Prostate gland (tissue), 2 donors: ENCODE results near the gene PAN2. TPM values are rescaled to one million over a fixed set of nuclear protein-coding genes. Genes with fewer than 3 reads are reported as not detected.

Experiments
- DNase-seq: peaks from one replicate; pipeline ENCODE4 v3.0.0-alpha.2; 2019; ENCODE audit warnings: low spot score
- H3K27ac ChIP-seq, 2 donors: fragments of 200-600 bp; sonication (generic); 2 replicates each; pipeline ENCODE4 v1.5.1; 2017 to 2019
- H3K27me3 ChIP-seq: fragments of 200-600 bp; sonication (generic); replicated peaks from 2 replicates; pipeline ENCODE4 v1.5.1; 2019; ENCODE audit not compliant: insufficient read depth
- H3K36me3 ChIP-seq, 2 donors: fragments of 200-600 bp; sonication (generic); 1 replicate in 1 of 2; 2 replicates in 1 of 2; pipeline versions ENCODE4 v1.5.1 to v1.8.1; 2017 to 2019
- H3K4me1 ChIP-seq: fragments of 200-600 bp; sonication (generic); replicated peaks from 2 replicates; pipeline ENCODE4 v1.5.1; 2019
- H3K4me3 ChIP-seq, 2 donors: fragments of 200-600 bp; sonication (generic); 2 replicates each; pipeline ENCODE4 v1.5.1; 2017 to 2019
- H3K9me3 ChIP-seq: fragments of 200-600 bp; sonication (generic); 2 replicates; pipeline ENCODE4 v1.5.1; 2017
- POLR2A ChIP-seq: fragments of 450-650 bp; IDR thresholded peaks from one replicate; pipeline ENCODE4 v1.6.1; 2016; ENCODE audit warnings: antibody characterized with exemption, mild to moderate bottlenecking
- POLR2AphosphoS5 ChIP-seq: sonication (generic); formaldehyde crosslinking; IDR thresholded peaks from one replicate; pipeline ENCODE4 v1.6.1; 2017; ENCODE audit warnings: antibody characterized with exemption
- WGBS: methylation state at CpG from one replicate; pipeline ENCODE4 v1.1.5; 2018; 5-methylcytosine and 5-hydroxymethylcytosine counted together
- intact Hi-C: fragments of 100-400 bp; cut with DNase I; formaldehyde crosslinking; loops from one replicate; pipeline ENCODE4 v1.14.2; 2022
- total RNA-seq, 2 donors: library from RNA; depleted of rRNA; stranded (reverse); fragments of >200 nt; gene quantifications; one replicate each; pipeline ENCODE4 v1.1.0, GENCODE V29; 2016
- TF ChIP-seq, protein P1 (sequence below), 4 experiments: fragments of 200-600 bp in 2 of 4; fragments of 450-650 bp in 2 of 4; sonication (generic) in 2 of 4; IDR thresholded peaks; 1 replicate in 3 of 4; 2 replicates in 1 of 4; pipeline ENCODE4 v1.5.1; 2016 to 2019; ENCODE audit warnings: antibody characterized with exemption in 4 of 4, mild to moderate bottlenecking in 2 of 4, moderate library complexity in 2 of 4

The PAN2 gene
- total RNA-seq, 2 donors from 2014 or later, result 31.8 to 60.8 TPM

DNA sequence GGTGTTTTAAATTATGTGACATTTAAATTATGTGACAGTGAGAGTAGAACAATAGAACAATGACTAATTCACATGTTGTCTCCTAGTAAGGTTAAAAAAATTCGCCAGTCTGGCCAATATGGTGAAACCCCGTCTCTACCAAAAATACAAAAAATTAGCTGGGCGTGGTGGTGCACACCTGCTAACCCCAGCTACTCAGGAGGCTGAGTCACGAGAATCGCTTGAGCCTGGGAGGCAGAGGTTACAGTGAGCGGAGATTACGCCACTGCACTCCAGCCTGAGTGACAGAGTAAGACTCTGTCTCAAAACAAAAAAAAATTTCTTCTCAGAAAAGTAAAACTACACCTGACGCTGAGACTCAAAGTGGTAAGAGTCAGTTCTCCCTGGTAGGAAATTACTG lies 36.4 kb downstream of the PAN2 start:
- Histone ChIP-seq H3K4me3 (no peak overlapping the region), H3K36me3 (no peaks in the 10 kb centered on the region), H3K27ac (no peak overlapping the region), H3K27me3 (no peaks in the 10 kb centered on the region), H3K4me1 (peaks cover 15% of the 10 kb centered on the region), H3K9me3 (no peaks in the 10 kb centered on the region)
- DNase-seq, result no peak
- WGBS, result 95% methylated on average over 8 of the region's 8 CpGs
- no peak for TF ChIP-seq POLR2A
- TF ChIP-seq, protein P1, sequence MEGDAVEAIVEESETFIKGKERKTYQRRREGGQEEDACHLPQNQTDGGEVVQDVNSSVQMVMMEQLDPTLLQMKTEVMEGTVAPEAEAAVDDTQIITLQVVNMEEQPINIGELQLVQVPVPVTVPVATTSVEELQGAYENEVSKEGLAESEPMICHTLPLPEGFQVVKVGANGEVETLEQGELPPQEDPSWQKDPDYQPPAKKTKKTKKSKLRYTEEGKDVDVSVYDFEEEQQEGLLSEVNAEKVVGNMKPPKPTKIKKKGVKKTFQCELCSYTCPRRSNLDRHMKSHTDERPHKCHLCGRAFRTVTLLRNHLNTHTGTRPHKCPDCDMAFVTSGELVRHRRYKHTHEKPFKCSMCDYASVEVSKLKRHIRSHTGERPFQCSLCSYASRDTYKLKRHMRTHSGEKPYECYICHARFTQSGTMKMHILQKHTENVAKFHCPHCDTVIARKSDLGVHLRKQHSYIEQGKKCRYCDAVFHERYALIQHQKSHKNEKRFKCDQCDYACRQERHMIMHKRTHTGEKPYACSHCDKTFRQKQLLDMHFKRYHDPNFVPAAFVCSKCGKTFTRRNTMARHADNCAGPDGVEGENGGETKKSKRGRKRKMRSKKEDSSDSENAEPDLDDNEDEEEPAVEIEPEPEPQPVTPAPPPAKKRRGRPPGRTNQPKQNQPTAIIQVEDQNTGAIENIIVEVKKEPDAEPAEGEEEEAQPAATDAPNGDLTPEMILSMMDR (IDR thresholded peaks at IDR 0.05), result no peak
- TF ChIP-seq POLR2AphosphoS5, result no peak
- intact Hi-C loops, result no loop called here

DNA sequence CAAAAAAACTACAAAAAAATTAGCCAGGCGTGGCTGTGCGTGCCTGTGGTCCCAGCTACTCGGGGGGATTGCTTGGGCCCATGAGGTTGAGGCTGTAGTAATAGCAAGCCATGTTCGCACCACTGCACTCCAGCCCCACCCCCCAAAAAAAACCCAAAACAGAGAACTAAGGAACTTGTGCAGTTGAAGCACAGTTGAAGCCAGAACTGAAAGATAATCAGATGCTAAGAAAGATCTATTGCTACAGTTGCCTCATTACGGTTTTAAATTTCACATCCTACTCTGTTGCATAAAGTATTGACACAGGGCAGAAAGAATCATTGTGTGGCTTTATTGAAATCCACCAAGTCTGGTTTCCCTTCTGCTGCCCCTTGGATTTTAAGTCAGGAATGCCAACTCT lies 37.5 kb downstream of the PAN2 start:
- Histone ChIP-seq H3K4me3 (no peak overlapping the region), H3K36me3 (no peaks in the 10 kb centered on the region), H3K27me3 (no peaks in the 10 kb centered on the region), H3K27ac (no peak overlapping the region), H3K4me1 (peaks cover 18% of the 10 kb centered on the region), H3K9me3 (no peaks in the 10 kb centered on the region)
- intact Hi-C loops, result no loop called here
- no peak for DNase-seq
- TF ChIP-seq POLR2AphosphoS5 (no peak), POLR2A (no peak)
- TF ChIP-seq, protein P1 (IDR thresholded peaks at IDR 0.05), result no peak
- WGBS, result 57% methylated on average over 5 of the region's 5 CpGs

DNA sequence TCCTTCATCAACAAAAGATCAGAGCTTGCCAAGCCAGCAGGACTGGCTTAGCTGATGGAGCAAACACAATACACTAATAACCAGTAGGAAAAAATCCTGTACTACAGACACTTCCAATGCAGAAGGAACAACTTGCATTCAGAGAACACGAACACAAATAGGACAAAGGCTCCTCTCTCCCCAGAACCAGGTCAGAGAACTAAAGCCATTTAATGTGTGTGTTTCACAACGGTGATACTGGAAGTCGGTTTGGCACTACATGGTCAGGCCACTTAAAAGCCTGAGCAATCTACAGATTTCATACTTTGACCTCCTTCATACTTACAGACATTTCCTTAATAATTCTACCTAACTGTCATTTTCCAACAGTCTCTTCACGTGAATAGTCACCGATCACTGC lies 40.0 kb downstream of the PAN2 start:
- no peak overlapping the region for H3K4me3 ChIP-seq
- H3K4me1 ChIP-seq, result peaks cover 11% of the 10 kb centered on the region
- WGBS, result 68% methylated on average over 5 of the region's 5 CpGs
- peak overlapping the region in 1 of 2 donors; percentile 45 for H3K27ac ChIP-seq
- TF ChIP-seq POLR2A (no peak), POLR2AphosphoS5 (peak; percentile 62)
- TF ChIP-seq, protein P1 (IDR thresholded peaks at IDR 0.05), result no peak
- no peaks in the 10 kb centered on the region for H3K9me3 ChIP-seq
- DNase-seq, result peak; percentile 28
- intact Hi-C loops, result no loop called here
- H3K27me3 ChIP-seq, result no peaks in the 10 kb centered on the region
- no peaks in the 10 kb centered on the region for H3K36me3 ChIP-seq

DNA sequence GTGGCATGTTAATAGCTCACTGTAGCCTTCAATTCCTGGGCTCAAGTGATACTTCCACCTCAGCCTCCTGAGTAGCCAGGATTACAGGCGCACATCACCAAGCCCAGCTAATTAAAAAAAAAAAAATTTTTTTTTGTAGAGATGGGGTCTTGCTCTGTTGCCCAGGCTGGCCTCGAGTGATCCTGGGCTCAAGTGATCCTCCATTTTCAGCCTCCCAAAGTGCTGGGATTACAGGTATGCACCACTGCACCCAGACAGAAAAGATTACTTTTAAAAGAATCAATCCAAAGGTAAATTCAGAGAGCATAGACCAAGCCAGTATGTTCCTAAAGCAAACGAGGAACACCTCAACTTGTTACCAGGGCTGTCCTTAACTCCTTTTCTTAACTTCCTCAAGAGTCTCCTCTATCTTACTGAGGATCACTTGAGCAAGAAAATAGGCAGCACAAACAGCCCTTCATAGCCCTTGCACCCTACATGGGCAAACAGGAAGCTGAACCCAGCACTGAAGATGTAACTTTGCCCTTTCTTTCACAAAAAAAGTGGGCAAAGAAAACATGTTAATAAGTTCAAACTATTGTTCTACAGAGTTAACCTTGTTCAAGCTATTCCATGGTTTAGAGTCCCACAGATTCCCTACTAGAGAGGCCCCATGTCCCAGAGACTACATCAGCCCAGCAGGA lies 45.0 kb downstream of the PAN2 start:
- TF ChIP-seq, protein P1 (IDR thresholded peaks at IDR 0.05), result no peak
- TF ChIP-seq POLR2A, result no peak
- no peak for TF ChIP-seq POLR2AphosphoS5
- 90% methylated on average over 3 of the region's 3 CpGs for whole genome bisulfite sequencing
- Histone ChIP-seq H3K27me3 (no peaks in the 10 kb centered on the region), H3K4me1 (peaks cover 3% of the 10 kb centered on the region), H3K27ac (no peak overlapping the region), H3K9me3 (no peaks in the 10 kb centered on the region), H3K4me3 (no peak overlapping the region), H3K36me3 (no peaks in the 10 kb centered on the region)
- no peak for DNase-seq
- intact Hi-C loops, result no loop called here
